ENCODE measurements around the gene TMEM17. TPM values are rescaled to one million over a fixed set of nuclear protein-coding genes. Genes with fewer than 3 reads are reported as not detected.

Gene TMEM17
- total and polyA plus RNA-seq, 7 donors, result 0.73 to 3.4 (median 1.7) TPM; not detected in 2

DNA sequence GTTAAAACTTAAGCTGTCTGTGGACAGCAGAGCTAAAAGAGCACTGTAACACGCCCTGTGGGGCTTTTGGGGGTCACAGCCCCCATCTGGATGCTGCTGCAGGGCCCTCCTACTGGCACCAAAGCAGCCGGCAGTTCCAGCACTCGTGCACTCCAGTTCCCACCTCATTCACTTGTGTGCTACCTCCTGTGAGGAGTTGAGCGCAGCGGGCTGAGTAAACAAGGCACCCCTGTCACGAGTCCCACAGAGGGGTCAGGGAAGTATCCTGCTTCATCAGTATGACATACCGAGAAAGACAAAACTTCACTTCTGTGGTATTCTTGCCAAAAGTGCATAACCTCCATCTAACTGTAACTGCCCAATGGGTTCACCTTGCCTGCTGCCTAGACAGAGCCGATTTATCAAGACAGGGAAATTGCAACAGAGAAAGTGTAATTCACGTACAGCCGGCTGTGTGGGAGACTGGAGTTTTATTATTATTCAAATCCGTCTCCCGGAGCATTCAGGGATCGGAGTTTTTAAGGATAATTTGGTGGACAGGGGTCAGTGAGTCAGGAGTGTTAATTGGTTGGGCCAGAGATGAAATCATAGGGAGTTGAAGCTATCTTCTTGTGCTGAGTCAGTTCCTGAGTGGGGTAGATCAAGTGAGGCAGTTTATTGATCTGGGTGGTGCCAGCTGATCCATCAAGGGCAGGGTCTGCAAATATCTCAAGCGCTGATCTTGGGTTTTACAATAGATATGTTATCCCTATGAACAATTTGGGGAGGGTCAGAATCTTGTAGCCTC lies 41.6 kb downstream of the TMEM17 start:
- peaks cover 0 to 32% (median 18%) of the 10 kb centered on the region in 4 donors for H3K4me1 ChIP-seq
- H3K9me3 ChIP-seq, result no peaks in the 10 kb centered on the region
- no peaks in the 10 kb centered on the region for H3K27me3 ChIP-seq
- no peaks in the 10 kb centered on the region for H3K36me3 ChIP-seq
- DNase-seq, result no peak
- TF ChIP-seq POLR2A (IDR thresholded peaks at IDR 0.05), result no peak
- TF ChIP-seq CTCF (IDR thresholded peaks at IDR 0.05), result no peak
- no peak for TF ChIP-seq POLR2AphosphoS5 (IDR thresholded peaks at IDR 0.05)
- TF ChIP-seq EP300 (IDR thresholded peaks at IDR 0.05), result no peak
- 93% methylated on average over 14 of the region's 14 CpGs for WGBS, 2 donors
- H3K4me3 ChIP-seq, result no peak overlapping the region
- intact Hi-C loops (cut with DNase I), result loop anchor here (10.0 kb wide), 1 partner anchor 110 kb away; no protein-coding TSS in a partner anchor
- H3K27ac ChIP-seq, result no peak overlapping the region

DNA sequence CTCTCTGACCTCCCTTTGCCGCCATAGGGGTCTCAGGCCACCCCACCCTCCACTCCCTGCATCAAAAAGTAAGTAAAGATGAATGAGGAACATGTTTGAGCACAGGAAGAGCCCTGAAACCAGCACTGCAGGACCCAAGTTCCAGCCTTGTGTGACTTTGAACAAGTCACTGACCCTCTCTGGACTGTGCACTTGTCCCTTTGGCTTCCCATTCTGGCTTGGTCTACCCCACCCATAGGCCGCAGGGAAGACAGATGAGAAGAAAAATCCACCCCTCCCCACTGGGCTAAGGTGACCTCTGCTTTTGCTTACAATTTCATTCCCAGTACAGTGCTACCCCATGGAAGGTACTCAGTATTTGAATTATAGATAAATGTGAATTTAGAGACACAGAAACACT lies 43.8 kb downstream of the TMEM17 start:
- intact Hi-C loops (cut with DNase I), result loop anchor here (10.0 kb wide), 1 partner anchor 113 kb away; no protein-coding TSS in a partner anchor
- TF ChIP-seq CTCF (IDR thresholded peaks at IDR 0.05), result no peak
- no peak for TF ChIP-seq POLR2A (IDR thresholded peaks at IDR 0.05)
- TF ChIP-seq EP300 (IDR thresholded peaks at IDR 0.05), result no peak
- TF ChIP-seq POLR2AphosphoS5 (IDR thresholded peaks at IDR 0.05), result no peak
- no peak overlapping the region for H3K4me3 ChIP-seq
- no peaks in the 10 kb centered on the region for H3K36me3 ChIP-seq
- no peaks in the 10 kb centered on the region for H3K9me3 ChIP-seq
- no peak for DNase-seq
- peak overlapping the region in 2 of 4 donors; percentile 18 to 46 for H3K27ac ChIP-seq
- H3K4me1 ChIP-seq, result peaks cover 0 to 25% (median 20%) of the 10 kb centered on the region in 4 donors
- 90 to 94% methylated on average over 2 of the region's 2 CpGs for WGBS, 2 donors
- H3K27me3 ChIP-seq, result no peaks in the 10 kb centered on the region

- Histone ChIP-seq H3K27me3 (no peaks in the 10 kb centered on the region), H3K4me1 (peaks cover 0 to 26% (median 19%) of the 10 kb centered on the region in 4 donors), H3K36me3 (no peaks in the 10 kb centered on the region), H3K27ac (peak overlapping the region in 3 of 4 donors; percentile 18 to 46 (median 43)), H3K9me3 (no peaks in the 10 kb centered on the region), H3K4me3 (no peak overlapping the region)
- no peak for DNase-seq
- WGBS, 2 donors, result 86 to 89% methylated on average over 4 of the region's 4 CpGs
- TF ChIP-seq CTCF (IDR thresholded peaks at IDR 0.05) (no peak), EP300 (IDR thresholded peaks at IDR 0.05) (no peak), POLR2A (IDR thresholded peaks at IDR 0.05) (no peak), POLR2AphosphoS5 (IDR thresholded peaks at IDR 0.05) (no peak)
- intact Hi-C loops (cut with DNase I), result loop anchor here (10.0 kb wide), 1 partner anchor 113 kb away; no protein-coding TSS in a partner anchor
Measured at GRCh38 chr2:62461707-62462106, 44.3 kb downstream of the TMEM17 start.

DNA sequence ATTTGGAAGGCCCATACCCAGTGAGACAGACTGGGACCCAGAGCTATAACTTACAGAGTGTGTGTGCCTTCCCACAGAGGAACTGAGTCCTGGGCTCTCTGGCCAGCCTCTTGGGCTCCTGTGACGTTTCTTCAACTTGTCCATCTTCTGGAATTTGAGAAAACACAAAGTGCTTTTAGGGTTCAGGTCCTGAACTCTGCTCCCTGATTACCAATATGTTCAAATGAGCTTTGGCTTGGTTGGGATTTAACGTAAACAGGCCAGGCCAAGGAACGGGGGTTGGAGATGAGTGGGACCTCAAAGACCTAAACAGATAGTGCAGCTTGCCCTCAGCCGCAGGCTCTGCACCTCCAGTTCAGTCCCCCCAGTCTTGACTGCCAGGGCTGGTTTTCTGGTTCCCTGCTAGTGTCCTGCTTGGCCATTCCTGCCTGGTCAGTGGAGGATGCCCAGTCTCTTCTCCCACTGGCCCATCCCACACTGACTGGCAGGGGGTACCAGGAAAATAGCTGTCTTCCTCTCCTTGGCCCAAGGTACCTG lies 44.9 kb downstream of the TMEM17 start:
- Histone ChIP-seq H3K27ac (peak overlapping the region; percentile 0 to 46 (median 30)), H3K9me3 (no peaks in the 10 kb centered on the region), H3K4me3 (no peak overlapping the region), H3K4me1 (peaks cover 0 to 24% (median 22%) of the 10 kb centered on the region in 4 donors), H3K36me3 (no peaks in the 10 kb centered on the region), H3K27me3 (no peaks in the 10 kb centered on the region)
- no peak for TF ChIP-seq EP300 (IDR thresholded peaks at IDR 0.05)
- no peak for TF ChIP-seq CTCF (IDR thresholded peaks at IDR 0.05)
- no peak for TF ChIP-seq POLR2AphosphoS5 (IDR thresholded peaks at IDR 0.05)
- TF ChIP-seq POLR2A (IDR thresholded peaks at IDR 0.05), result no peak
- intact Hi-C loops (cut with DNase I), result loop anchor here (10.0 kb wide), 1 partner anchor 114 kb away; no protein-coding TSS in a partner anchor
- 71 to 92% methylated on average over 4 of the region's 4 CpGs for WGBS, 2 donors
- DNase-seq, result no peak
